Activated T-helper 1 cell treated with anti-CD3 and anti-CD28 coated beads, Interleukin-12 subunit alpha, Interleukin-12 subunit beta, Interleukin-2, Interleukin-4 antibody, amounts not matched to agents 30 ng/mL and 10 ng/mL and 1 ng/mL, durations not matched to agents 14 hours and 24 hours and 36 hours (primary cell): ENCODE results near the gene INPP5E. TPM values are rescaled to one million over a fixed set of nuclear protein-coding genes. Genes with fewer than 3 reads are reported as not detected.
A peak's percentile ranks its signal among the peaks of the same experiment; 100 is the strongest.

ENCODE experiments used
- DNase-seq: peaks from one replicate; pipeline ENCODE4 v3.0.0; 2021; ENCODE audit warnings: low spot score
- H3K27ac Mint-ChIP-seq: one replicate; pipeline ENCODE4 v1.8.0; 2021; ENCODE audit warnings: mild to moderate bottlenecking, mixed read lengths
- H3K27me3 Mint-ChIP-seq: one replicate; pipeline ENCODE4 v1.8.0; 2022; ENCODE audit warnings: mild to moderate bottlenecking, moderate library complexity, mixed read lengths; ENCODE audit not compliant: insufficient read depth
- H3K36me3 Mint-ChIP-seq: one replicate; pipeline ENCODE4 v1.8.0; 2021; ENCODE audit warnings: low read depth, mixed read lengths
- H3K4me1 Mint-ChIP-seq: one replicate; pipeline ENCODE4 v1.8.0; 2021; ENCODE audit warnings: low read depth, mixed read lengths
- H3K4me3 Mint-ChIP-seq: one replicate; pipeline ENCODE4 v1.8.0; 2021; ENCODE audit warnings: mild to moderate bottlenecking, moderate library complexity, mixed read lengths
- H3K9me3 Mint-ChIP-seq: one replicate; pipeline ENCODE4 v1.8.0; 2021; ENCODE audit warnings: mixed read lengths
- intact Hi-C: fragments of 100-400 bp; cut with micrococcal nuclease; formaldehyde crosslinking; loops from one replicate; pipeline ENCODE4 v1.15.1; 2024
- total RNA-seq: library from RNA; stranded (reverse); gene quantifications from 2 replicates; pipeline ENCODE4 v1.2.3, GENCODE V29; 2022

INPP5E gene, protein sequence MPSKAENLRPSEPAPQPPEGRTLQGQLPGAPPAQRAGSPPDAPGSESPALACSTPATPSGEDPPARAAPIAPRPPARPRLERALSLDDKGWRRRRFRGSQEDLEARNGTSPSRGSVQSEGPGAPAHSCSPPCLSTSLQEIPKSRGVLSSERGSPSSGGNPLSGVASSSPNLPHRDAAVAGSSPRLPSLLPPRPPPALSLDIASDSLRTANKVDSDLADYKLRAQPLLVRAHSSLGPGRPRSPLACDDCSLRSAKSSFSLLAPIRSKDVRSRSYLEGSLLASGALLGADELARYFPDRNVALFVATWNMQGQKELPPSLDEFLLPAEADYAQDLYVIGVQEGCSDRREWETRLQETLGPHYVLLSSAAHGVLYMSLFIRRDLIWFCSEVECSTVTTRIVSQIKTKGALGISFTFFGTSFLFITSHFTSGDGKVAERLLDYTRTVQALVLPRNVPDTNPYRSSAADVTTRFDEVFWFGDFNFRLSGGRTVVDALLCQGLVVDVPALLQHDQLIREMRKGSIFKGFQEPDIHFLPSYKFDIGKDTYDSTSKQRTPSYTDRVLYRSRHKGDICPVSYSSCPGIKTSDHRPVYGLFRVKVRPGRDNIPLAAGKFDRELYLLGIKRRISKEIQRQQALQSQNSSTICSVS
- 19.7 and 20.0 TPM in 2 replicates for total RNA-seq

DNA sequence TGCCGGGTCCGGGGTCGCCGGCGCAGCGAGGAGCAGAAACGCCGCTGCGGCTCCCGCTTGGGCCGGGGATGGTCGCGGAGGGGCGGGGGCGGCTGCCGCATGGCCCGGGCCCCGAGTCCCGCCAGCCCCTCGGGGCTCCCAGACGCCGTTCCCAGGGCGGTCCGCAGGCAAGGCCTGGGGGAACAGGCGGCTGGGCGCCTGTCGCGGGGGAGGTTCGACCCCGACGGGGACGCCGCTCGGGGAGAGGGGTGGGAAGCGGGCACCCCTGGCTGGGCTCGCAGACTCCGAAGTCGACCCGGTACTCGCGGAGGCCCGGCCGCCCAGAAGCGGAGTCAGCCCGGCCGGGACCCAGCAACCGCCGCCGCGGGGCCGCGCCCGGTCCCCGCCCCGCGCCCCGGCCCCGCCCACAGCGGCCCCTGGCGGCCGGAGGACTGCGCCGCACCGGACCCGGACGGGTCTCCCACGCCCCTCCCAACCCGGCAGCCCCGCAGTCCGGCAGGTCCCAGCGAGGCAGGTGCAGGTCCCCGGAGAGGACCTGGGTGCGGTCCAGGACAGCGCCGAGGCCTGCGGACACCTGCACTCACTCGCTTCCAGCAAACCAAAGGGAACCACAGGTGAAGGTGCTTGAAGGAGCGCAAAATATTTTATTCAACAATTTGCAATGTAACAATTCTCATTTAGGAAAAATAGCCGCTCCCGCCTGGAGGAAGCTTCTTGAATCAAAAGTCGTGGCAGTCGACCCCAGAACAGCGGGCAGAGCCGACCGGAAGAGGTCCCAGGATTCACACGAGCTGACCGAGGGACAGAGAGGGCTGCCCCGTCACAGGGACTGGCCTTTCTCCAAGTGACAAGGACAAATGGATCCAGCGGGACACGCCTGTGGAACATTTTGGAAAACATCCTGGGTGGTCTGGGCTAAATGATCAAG is at the start of gene INPP5E:
INPP5E (minus strand) TSS at position 365 of the 928 bp plus-strand sequence. CDS start 426 bp downstream, outside the sequence.
- intact Hi-C loops: loop anchor here (1.0 to 2.0 kb wide), 3 partner anchors 29 to 76 kb away; partner anchors contain the start of genes DNLZ, ENTR1, PMPCA and SEC16A
- Mint-ChIP-seq H3K27ac (peak within 1 kb of the TSS; percentile 23), H3K4me3 (peak within 1 kb of the TSS; percentile 88), H3K27me3 (no peaks in the 10 kb centered on the region), H3K9me3 (no peaks in the 10 kb centered on the region), H3K4me1 (peaks cover 18% of the 10 kb centered on the region), H3K36me3 (peaks cover 18% of the 10 kb centered on the region)
- peak; percentile 84 for DNase-seq

GRCh38 chr9:136488247-136489214 is 48.9 kb upstream of the INPP5E start:
- no peaks in the 10 kb centered on the region for H3K9me3 Mint-ChIP-seq
- intact Hi-C loops: loop anchor here (1.0 to 10.0 kb wide), 2 partner anchors 143 to 536 kb away; partner anchors contain the start of gene ABCA2
- H3K27ac Mint-ChIP-seq: no peak overlapping the region

GRCh38 chr9:136487672-136488071 is 48.0 kb upstream of the INPP5E start:
- Mint-ChIP-seq H3K27me3 (peaks cover 4% of the 10 kb centered on the region), H3K36me3 (no peaks in the 10 kb centered on the region), H3K4me1 (peaks cover 8% of the 10 kb centered on the region), H3K4me3 (no peak overlapping the region), H3K27ac (no peak overlapping the region), H3K9me3 (no peaks in the 10 kb centered on the region)
- intact Hi-C loops: loop anchor here (1.0 to 10.0 kb wide), 2 partner anchors 144 to 537 kb away; partner anchors contain the start of gene ABCA2
- DNase-seq: no peak

More at GRCh38 chr9:136488247-136489214, 48.9 kb upstream of the INPP5E start:
- Mint-ChIP-seq H3K27me3 (peaks cover 4% of the 10 kb centered on the region), H3K36me3 (no peaks in the 10 kb centered on the region), H3K4me3 (no peak overlapping the region), H3K4me1 (peaks cover 8% of the 10 kb centered on the region)
- DNase-seq: peak; percentile 62

- no peak for DNase-seq
- Mint-ChIP-seq H3K4me3 (no peak overlapping the region), H3K27ac (no peak overlapping the region), H3K27me3 (peaks cover 4% of the 10 kb centered on the region), H3K4me1 (peaks cover 9% of the 10 kb centered on the region), H3K36me3 (no peaks in the 10 kb centered on the region), H3K9me3 (no peaks in the 10 kb centered on the region)
- intact Hi-C loops: loop anchor here (10.0 kb wide), 1 partner anchor 538 kb away; the partner anchor contains the start of gene ABCA2
These were observed 47.4 kb upstream of the INPP5E start for GRCh38 chr9:136486823-136487620.

- H3K4me1 Mint-ChIP-seq: peaks cover 16% of the 10 kb centered on the region
- H3K4me3 Mint-ChIP-seq: no peak overlapping the region
These were observed 46.5 kb upstream of the INPP5E start for GRCh38 chr9:136486131-136486530.

DNA sequence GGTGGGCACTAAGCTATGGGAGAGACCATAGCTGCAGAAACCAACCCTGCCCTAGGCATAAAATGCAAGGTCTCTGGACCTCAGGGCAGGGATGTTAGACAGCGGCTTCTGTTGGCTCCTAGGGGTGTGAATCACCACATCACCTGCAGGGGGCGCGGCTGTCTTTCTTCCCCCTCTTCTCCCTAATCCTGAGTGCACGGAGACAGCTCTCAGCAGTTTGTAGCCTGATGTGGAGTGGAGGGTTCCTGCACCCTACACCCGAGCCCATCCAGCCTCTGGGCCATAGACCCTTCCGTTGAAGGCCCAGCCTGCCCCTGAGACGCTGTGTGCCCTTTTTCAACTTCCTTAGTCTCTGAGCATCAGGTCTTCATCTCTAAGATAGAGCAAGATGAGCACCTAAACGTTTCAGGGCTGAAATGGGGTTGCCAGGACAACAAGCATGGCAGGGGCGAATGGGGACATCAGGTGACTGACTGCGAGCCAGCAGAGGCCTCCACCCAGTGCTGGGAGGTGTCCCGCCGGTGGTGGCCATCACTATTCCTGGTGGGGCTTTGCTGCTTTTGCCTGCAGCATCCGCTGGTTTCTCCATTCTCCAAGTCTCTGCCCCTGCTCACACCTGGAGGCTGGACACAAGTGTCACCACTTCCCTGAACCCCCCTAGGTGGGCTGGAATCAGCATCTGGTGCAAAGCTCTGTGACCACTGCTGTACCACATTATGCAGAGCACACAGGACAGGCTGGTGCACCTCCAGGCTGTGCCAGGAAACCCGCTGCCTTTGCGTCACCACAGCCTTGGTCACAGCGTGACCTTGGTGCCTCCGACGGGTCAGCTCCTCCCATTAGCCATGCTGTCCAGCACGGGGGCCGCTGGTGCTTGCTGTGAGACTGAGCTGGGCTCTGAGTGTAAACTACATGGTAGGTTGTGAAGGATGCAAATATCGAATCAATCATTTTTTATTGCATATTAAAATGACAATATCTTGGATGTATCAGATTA is 45.7 kb upstream of the INPP5E start:
- no peaks in the 10 kb centered on the region for H3K9me3 Mint-ChIP-seq
- peaks cover 17% of the 10 kb centered on the region for H3K4me1 Mint-ChIP-seq
- peaks cover 4% of the 10 kb centered on the region for H3K27me3 Mint-ChIP-seq
- peak overlapping the region; percentile 40 for H3K27ac Mint-ChIP-seq
- H3K4me3 Mint-ChIP-seq: peak overlapping the region; percentile 70
- peaks cover 2% of the 10 kb centered on the region for H3K36me3 Mint-ChIP-seq
- intact Hi-C loops: loop anchor here (1.0 to 10.0 kb wide), 4 partner anchors 145 to 539 kb away; partner anchors contain the start of gene ABCA2
- DNase-seq: peak; percentile 74

More at GRCh38 chr9:136486131-136486530, 46.5 kb upstream of the INPP5E start:
- H3K9me3 Mint-ChIP-seq: no peaks in the 10 kb centered on the region
- peaks cover 2% of the 10 kb centered on the region for H3K36me3 Mint-ChIP-seq
- no peak overlapping the region for H3K27ac Mint-ChIP-seq
- peaks cover 4% of the 10 kb centered on the region for H3K27me3 Mint-ChIP-seq
- no peak for DNase-seq
- intact Hi-C loops: loop anchor here (10.0 kb wide), 1 partner anchor 539 kb away; the partner anchor contains the start of gene ABCA2

DNA sequence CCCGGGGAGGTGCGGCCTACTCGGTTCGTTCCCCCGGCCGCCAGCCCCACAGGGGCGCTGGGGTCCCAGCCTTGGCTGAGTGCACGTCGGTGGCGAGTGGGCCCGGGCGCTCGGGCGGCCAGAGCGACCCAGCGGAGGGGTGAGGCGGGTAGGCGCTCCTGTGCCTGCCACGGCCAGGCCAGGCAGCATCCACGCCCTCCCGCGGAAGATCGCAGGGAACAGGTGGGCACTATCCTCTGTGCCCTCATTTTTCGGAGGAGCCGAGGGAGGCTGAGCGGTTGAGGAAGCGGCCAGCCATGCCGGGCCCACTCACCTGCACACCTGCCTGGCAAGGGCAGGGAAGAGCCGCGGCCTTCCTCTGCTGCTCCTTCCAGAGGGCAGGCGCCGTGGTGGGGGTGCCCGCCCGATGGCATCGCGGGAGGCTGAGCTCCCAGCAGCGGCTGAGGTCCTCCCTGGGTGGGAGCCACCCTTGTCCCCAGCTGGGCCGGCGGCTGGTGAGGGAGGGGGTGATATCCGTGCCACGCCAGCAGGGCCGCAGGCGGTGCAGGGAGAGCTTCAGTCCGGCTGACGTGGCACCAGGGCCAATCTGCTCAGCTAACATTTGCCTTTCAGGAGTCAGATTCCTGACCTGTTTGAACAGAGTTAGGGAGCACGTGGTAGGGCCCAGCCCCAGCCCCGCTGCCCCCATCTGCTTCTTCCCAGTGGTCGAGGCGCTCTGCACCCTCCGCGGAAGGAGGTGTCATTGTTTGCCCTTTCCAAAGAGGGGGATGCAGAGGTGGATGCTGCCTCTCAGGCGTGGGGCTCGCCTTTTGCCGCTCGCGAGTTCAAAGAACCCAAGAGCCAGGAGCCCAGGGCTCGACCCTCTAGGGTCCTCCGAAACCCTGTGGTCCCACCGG is 44.8 kb upstream of the INPP5E start:
- Mint-ChIP-seq H3K4me1 (peaks cover 23% of the 10 kb centered on the region), H3K9me3 (no peaks in the 10 kb centered on the region), H3K36me3 (peaks cover 7% of the 10 kb centered on the region), H3K27me3 (peaks cover 4% of the 10 kb centered on the region), H3K27ac (peak overlapping the region; percentile 40), H3K4me3 (peak overlapping the region; percentile 70)
- intact Hi-C loops: loop anchor here (1.0 to 10.0 kb wide), 6 partner anchors 146 to 968 kb away; partner anchors contain the start of genes ABCA2 and UBAC1
- no peak for DNase-seq

DNA sequence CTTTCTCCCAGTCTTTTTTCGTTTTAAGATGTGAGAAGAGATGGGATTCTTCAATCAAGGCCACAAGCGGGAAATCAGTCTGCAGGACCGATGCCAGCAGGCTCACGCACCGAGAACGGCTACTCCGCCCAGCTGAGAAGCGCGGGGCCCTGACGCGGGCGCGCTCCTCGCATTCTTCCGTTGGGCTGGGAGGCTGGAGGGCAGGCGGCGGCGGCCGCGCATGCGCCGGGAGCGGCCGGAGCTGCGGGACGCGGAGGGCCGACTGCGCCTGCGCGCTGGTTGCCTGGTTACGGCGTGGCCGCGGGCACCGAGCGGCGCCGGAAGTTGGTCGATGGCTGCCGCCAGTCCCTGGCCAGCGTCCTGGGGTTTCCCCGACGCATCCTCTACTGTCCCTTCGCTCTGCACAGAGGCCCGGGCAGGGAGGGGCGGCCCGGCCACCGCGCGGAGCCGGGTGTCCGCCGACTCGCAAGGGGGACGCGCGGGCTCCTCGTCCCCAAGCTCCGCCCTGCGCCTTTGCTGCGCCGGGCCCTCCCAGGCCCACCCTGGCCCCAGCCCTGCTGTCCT is 44.0 kb upstream of the INPP5E start:
- H3K27ac Mint-ChIP-seq: peak overlapping the region; percentile 88
- intact Hi-C loops: loop anchor here (1.0 to 10.0 kb wide), 15 partner anchors 45 to 969 kb away; partner anchors contain the start of genes ABCA2, AGPAT2, DNLZ and ENTR1
- H3K27me3 Mint-ChIP-seq: peaks cover 4% of the 10 kb centered on the region
- H3K4me3 Mint-ChIP-seq: peak overlapping the region; percentile 96
- peaks cover 11% of the 10 kb centered on the region for H3K36me3 Mint-ChIP-seq
- H3K4me1 Mint-ChIP-seq: peaks cover 23% of the 10 kb centered on the region
- DNase-seq: peak; percentile 94
- no peaks in the 10 kb centered on the region for H3K9me3 Mint-ChIP-seq
